ENCODE results near the gene LYPD8.
"Not testable (repeated sequence)": the region's sequence is repeated elsewhere in the genome, so short reads cannot be mapped to it uniquely, and the experiment has no call there.

LYPD8 gene

GRCh38 chr1:248755517-248755916 is at the start of gene LYPD8:
Gene LYPD8 (minus strand): TSS chr1:248755759. CDS start chr1:248751081, 4,678 bp downstream.
- in situ Hi-C loops (cut with HindIII; ENCODE audit: low pct_ligation_motif_present, low pct_unique_long_range_greater_than_20kb, low sequenced_read_pairs): no loop called here
- no peak for DNase-seq

GRCh38 chr1:248804771-248805681 is 49.5 kb upstream of the LYPD8 start:
- in situ Hi-C loops (cut with HindIII; ENCODE audit: low pct_ligation_motif_present, low pct_unique_long_range_greater_than_20kb, low sequenced_read_pairs): no loop called here
- DNase-seq: no peak

- DNase-seq; in situ Hi-C loops (cut with HindIII; ENCODE audit: low pct_ligation_motif_present, low pct_unique_long_range_greater_than_20kb, low sequenced_read_pairs): not testable (repeated sequence)
Observed at GRCh38 chr1:248803501-248803900, 47.9 kb upstream of the LYPD8 start.

- no peak for DNase-seq
- in situ Hi-C loops (cut with HindIII; ENCODE audit: low pct_ligation_motif_present, low pct_unique_long_range_greater_than_20kb, low sequenced_read_pairs): no loop called here
Observed at GRCh38 chr1:248802454-248802853, 46.9 kb upstream of the LYPD8 start.

GRCh38 chr1:248800459-248800858 is 44.9 kb upstream of the LYPD8 start:
- no peak for DNase-seq
- in situ Hi-C loops (cut with HindIII; ENCODE audit: low pct_ligation_motif_present, low pct_unique_long_range_greater_than_20kb, low sequenced_read_pairs): no loop called here

- in situ Hi-C loops (cut with HindIII; ENCODE audit: low pct_ligation_motif_present, low pct_unique_long_range_greater_than_20kb, low sequenced_read_pairs): no loop called here
- no peak for DNase-seq
Observed at GRCh38 chr1:248798791-248799190, 43.2 kb upstream of the LYPD8 start.

GRCh38 chr1:248794663-248795062 is 39.1 kb upstream of the LYPD8 start:
- in situ Hi-C loops (cut with HindIII; ENCODE audit: low pct_ligation_motif_present, low pct_unique_long_range_greater_than_20kb, low sequenced_read_pairs); DNase-seq: not testable (repeated sequence)

- in situ Hi-C loops (cut with HindIII; ENCODE audit: low pct_ligation_motif_present, low pct_unique_long_range_greater_than_20kb, low sequenced_read_pairs): no loop called here
- no peak for DNase-seq
Observed at GRCh38 chr1:248793592-248793991, 38.0 kb upstream of the LYPD8 start.

GRCh38 chr1:248792342-248792741 is 36.8 kb upstream of the LYPD8 start:
- in situ Hi-C loops (cut with HindIII; ENCODE audit: low pct_ligation_motif_present, low pct_unique_long_range_greater_than_20kb, low sequenced_read_pairs): no loop called here
- DNase-seq: no peak

- no peak for DNase-seq
- in situ Hi-C loops (cut with HindIII; ENCODE audit: low pct_ligation_motif_present, low pct_unique_long_range_greater_than_20kb, low sequenced_read_pairs): no loop called here
Observed at GRCh38 chr1:248791010-248791409, 35.5 kb upstream of the LYPD8 start.

GRCh38 chr1:248790456-248790855 is 34.9 kb upstream of the LYPD8 start:
- no peak for DNase-seq
- in situ Hi-C loops (cut with HindIII; ENCODE audit: low pct_ligation_motif_present, low pct_unique_long_range_greater_than_20kb, low sequenced_read_pairs): no loop called here

- DNase-seq; in situ Hi-C loops (cut with HindIII; ENCODE audit: low pct_ligation_motif_present, low pct_unique_long_range_greater_than_20kb, low sequenced_read_pairs): not testable (repeated sequence)
Observed at GRCh38 chr1:248789337-248789736, 33.8 kb upstream of the LYPD8 start.

- in situ Hi-C loops (cut with HindIII; ENCODE audit: low pct_ligation_motif_present, low pct_unique_long_range_greater_than_20kb, low sequenced_read_pairs): no loop called here
- DNase-seq: no peak
Observed at GRCh38 chr1:248788327-248788726, 32.8 kb upstream of the LYPD8 start.

GRCh38 chr1:248787430-248787829 is 31.9 kb upstream of the LYPD8 start:
- DNase-seq: no peak
- in situ Hi-C loops (cut with HindIII; ENCODE audit: low pct_ligation_motif_present, low pct_unique_long_range_greater_than_20kb, low sequenced_read_pairs): no loop called here

GRCh38 chr1:248786156-248786555 is 30.6 kb upstream of the LYPD8 start:
- no peak for DNase-seq
- in situ Hi-C loops (cut with HindIII; ENCODE audit: low pct_ligation_motif_present, low pct_unique_long_range_greater_than_20kb, low sequenced_read_pairs): no loop called here

- in situ Hi-C loops (cut with HindIII; ENCODE audit: low pct_ligation_motif_present, low pct_unique_long_range_greater_than_20kb, low sequenced_read_pairs): no loop called here
- no peak for DNase-seq
Observed at GRCh38 chr1:248783367-248783766, 27.8 kb upstream of the LYPD8 start.

- in situ Hi-C loops (cut with HindIII; ENCODE audit: low pct_ligation_motif_present, low pct_unique_long_range_greater_than_20kb, low sequenced_read_pairs): no loop called here
- no peak for DNase-seq
Observed at GRCh38 chr1:248782416-248783141, 27.0 kb upstream of the LYPD8 start.

- no peak for DNase-seq
- in situ Hi-C loops (cut with HindIII; ENCODE audit: low pct_ligation_motif_present, low pct_unique_long_range_greater_than_20kb, low sequenced_read_pairs): no loop called here
Observed at GRCh38 chr1:248779350-248779749, 23.8 kb upstream of the LYPD8 start.

GRCh38 chr1:248778906-248779305 is 23.3 kb upstream of the LYPD8 start:
- in situ Hi-C loops (cut with HindIII; ENCODE audit: low pct_ligation_motif_present, low pct_unique_long_range_greater_than_20kb, low sequenced_read_pairs): no loop called here

GRCh38 chr1:248776991-248777390 is 21.4 kb upstream of the LYPD8 start:
- in situ Hi-C loops (cut with HindIII; ENCODE audit: low pct_ligation_motif_present, low pct_unique_long_range_greater_than_20kb, low sequenced_read_pairs): no loop called here

More at GRCh38 chr1:248778906-248779305, 23.3 kb upstream of the LYPD8 start:
- no peak for DNase-seq

More at GRCh38 chr1:248776991-248777390, 21.4 kb upstream of the LYPD8 start:
- DNase-seq: no peak

Data from ACHN (cell line).